ENCODE results near the gene SLC25A2. TPM values are rescaled to one million over a fixed set of nuclear protein-coding genes. Genes with fewer than 3 reads are reported as not detected.
"Not testable (repeated sequence)": the region's sequence is repeated elsewhere in the genome, so short reads cannot be mapped to it uniquely, and the experiment has no call there.

Gene SLC25A2
- total RNA-seq, 1 experiment from 2014 or later = 0.33 TPM

GRCh38 chr5:141342773-141343172 is 38.9 kb upstream of the SLC25A2 start:
- BruUV-seq (replicated peaks) = no TSS peak
- H3K4me3 ChIP-seq = no peak overlapping the region
- H3K4me1 ChIP-seq (replicated peaks; ENCODE audit: insufficient read depth) = no peaks in the 10 kb centered on the region
- TF ChIP-seq, protein P1, sequence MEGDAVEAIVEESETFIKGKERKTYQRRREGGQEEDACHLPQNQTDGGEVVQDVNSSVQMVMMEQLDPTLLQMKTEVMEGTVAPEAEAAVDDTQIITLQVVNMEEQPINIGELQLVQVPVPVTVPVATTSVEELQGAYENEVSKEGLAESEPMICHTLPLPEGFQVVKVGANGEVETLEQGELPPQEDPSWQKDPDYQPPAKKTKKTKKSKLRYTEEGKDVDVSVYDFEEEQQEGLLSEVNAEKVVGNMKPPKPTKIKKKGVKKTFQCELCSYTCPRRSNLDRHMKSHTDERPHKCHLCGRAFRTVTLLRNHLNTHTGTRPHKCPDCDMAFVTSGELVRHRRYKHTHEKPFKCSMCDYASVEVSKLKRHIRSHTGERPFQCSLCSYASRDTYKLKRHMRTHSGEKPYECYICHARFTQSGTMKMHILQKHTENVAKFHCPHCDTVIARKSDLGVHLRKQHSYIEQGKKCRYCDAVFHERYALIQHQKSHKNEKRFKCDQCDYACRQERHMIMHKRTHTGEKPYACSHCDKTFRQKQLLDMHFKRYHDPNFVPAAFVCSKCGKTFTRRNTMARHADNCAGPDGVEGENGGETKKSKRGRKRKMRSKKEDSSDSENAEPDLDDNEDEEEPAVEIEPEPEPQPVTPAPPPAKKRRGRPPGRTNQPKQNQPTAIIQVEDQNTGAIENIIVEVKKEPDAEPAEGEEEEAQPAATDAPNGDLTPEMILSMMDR (conservative IDR thresholded peaks at IDR 0.05) = no peak
- TF ChIP-seq EZH2 (IDR thresholded peaks at IDR 0.05; ENCODE audit: low read depth) = no peak
- POLR2A ChIA-PET (ENCODE audit: unreplicated experiment) = no interaction called here
- no peak overlapping the region for H3K4me2 ChIP-seq
- intact Hi-C loops (cut with micrococcal nuclease; ENCODE audit: unreplicated experiment) = no loop called here
- DNase-seq = no peak
- H3K27me3 ChIP-seq (ENCODE audit: insufficient read depth, low read depth) = no peaks in the 10 kb centered on the region
- H3F3A ChIP-seq (ENCODE audit: insufficient read depth, low read depth) = no peaks in the 10 kb centered on the region
- H3K27ac ChIP-seq = no peak overlapping the region
- H3K36me3 ChIP-seq (ENCODE audit: low read depth) = no peaks in the 10 kb centered on the region
- H2AFZ ChIP-seq = no peak overlapping the region
- no peaks in the 10 kb centered on the region for H3K9me2 ChIP-seq (ENCODE audit: insufficient read depth)
- no peaks in the 10 kb centered on the region for H3K79me2 ChIP-seq (ENCODE audit: low read depth)
- no peaks in the 10 kb centered on the region for H4K20me1 ChIP-seq (ENCODE audit: insufficient read depth)
- H3K9me3 ChIP-seq (ENCODE audit: insufficient read depth, low read depth) = peaks cover 4% of the 10 kb centered on the region; the same call in 1 of the 2 replicates
- CTCF ChIA-PET = no interaction called here

DNA sequence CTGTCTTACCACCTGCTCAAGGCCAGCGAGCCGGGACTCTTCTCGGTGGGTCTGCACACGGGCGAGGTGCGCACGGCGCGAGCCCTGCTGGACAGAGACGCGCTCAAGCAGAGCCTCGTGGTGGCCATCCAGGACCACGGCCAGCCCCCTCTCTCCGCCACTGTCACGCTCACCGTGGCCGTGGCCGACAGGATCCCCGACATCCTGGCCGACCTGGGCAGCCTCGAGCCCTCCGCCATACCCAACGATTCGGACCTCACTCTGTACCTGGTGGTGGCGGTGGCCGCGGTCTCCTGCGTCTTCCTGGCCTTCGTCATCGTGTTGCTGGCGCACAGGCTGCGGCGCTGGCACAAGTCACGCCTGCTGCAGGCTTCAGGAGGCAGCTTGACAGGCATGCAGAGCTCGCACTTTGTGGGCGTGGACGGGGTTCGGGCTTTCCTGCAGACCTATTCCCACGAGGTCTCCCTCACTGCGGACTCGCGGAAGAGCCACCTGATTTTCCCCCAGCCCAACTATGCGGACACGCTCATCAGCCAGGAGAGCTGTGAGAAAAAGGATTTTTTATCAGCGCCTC is 37.0 kb upstream of the SLC25A2 start:
- H4K20me1 ChIP-seq (ENCODE audit: insufficient read depth); H3K27me3 ChIP-seq (ENCODE audit: insufficient read depth, low read depth); DNase-seq; H3K79me2 ChIP-seq (ENCODE audit: low read depth); POLR2A ChIA-PET (ENCODE audit: unreplicated experiment); H3K27ac ChIP-seq; BruUV-seq (replicated peaks); H3K9me2 ChIP-seq (ENCODE audit: insufficient read depth); H2AFZ ChIP-seq; H3K4me1 ChIP-seq (replicated peaks; ENCODE audit: insufficient read depth); H3F3A ChIP-seq (ENCODE audit: insufficient read depth, low read depth); H3K4me2 ChIP-seq; intact Hi-C loops (cut with micrococcal nuclease; ENCODE audit: unreplicated experiment); H3K9me3 ChIP-seq (ENCODE audit: insufficient read depth, low read depth); H3K4me3 ChIP-seq; H3K36me3 ChIP-seq (ENCODE audit: low read depth): not testable (repeated sequence)
- CTCF ChIA-PET = interaction anchor here (0.6 kb wide), 1 partner anchor 10 kb away, joined by 4 read pairs; the partner anchor contains the start of gene PCDHGA1

GRCh38 chr5:141338538-141339306 is 34.9 kb upstream of the SLC25A2 start, which contains the start of gene PCDHGA2:
Gene PCDHGA2 (plus strand): TSS chr5:141338760.
- CTCF ChIA-PET = interaction anchor here (0.6 kb wide), 1 partner anchor 183 kb away, joined by 3 read pairs; no protein-coding TSS in a partner anchor
- no peaks in the 10 kb centered on the region for H3K9me2 ChIP-seq (ENCODE audit: insufficient read depth)
- no TSS peak for BruUV-seq (replicated peaks)
- no peak for TF ChIP-seq EZH2 (IDR thresholded peaks at IDR 0.05; ENCODE audit: low read depth)
- TF ChIP-seq, protein P1 (conservative IDR thresholded peaks at IDR 0.05) = peak; percentile 58
- peaks cover 4% of the 10 kb centered on the region; the same call in 1 of the 2 replicates for H3K9me3 ChIP-seq (ENCODE audit: insufficient read depth, low read depth)
- intact Hi-C loops (cut with micrococcal nuclease; ENCODE audit: unreplicated experiment) = no loop called here
- H2AFZ ChIP-seq = no peak within 1 kb of the TSS; the same call in 1 of the 2 replicates
- H3K36me3 ChIP-seq (ENCODE audit: low read depth) = no peaks in the 10 kb centered on the region
- H3K27ac ChIP-seq = no peak within 1 kb of the TSS
- H3K4me3 ChIP-seq = no peak within 1 kb of the TSS
- H3K27me3 ChIP-seq (ENCODE audit: insufficient read depth, low read depth) = no peaks in the 10 kb centered on the region
- H3K4me1 ChIP-seq (replicated peaks; ENCODE audit: insufficient read depth) = 0 out of 2 replicates have a peak, but pooled peaks cover 5% of the 10 kb centered on the region
- no peaks in the 10 kb centered on the region for H3F3A ChIP-seq (ENCODE audit: insufficient read depth, low read depth)
- no peaks in the 10 kb centered on the region for H3K79me2 ChIP-seq (ENCODE audit: low read depth)
- H4K20me1 ChIP-seq (ENCODE audit: insufficient read depth) = no peaks in the 10 kb centered on the region
- peak in 1 of 2 experiments; percentile 19 for DNase-seq
- POLR2A ChIA-PET (ENCODE audit: unreplicated experiment) = interaction anchor here (0.7 kb wide), 1 partner anchor 74 kb away, joined by 3 read pairs; the partner anchor contains the start of gene PCDHGA10
- no peak within 1 kb of the TSS for H3K4me2 ChIP-seq

DNA sequence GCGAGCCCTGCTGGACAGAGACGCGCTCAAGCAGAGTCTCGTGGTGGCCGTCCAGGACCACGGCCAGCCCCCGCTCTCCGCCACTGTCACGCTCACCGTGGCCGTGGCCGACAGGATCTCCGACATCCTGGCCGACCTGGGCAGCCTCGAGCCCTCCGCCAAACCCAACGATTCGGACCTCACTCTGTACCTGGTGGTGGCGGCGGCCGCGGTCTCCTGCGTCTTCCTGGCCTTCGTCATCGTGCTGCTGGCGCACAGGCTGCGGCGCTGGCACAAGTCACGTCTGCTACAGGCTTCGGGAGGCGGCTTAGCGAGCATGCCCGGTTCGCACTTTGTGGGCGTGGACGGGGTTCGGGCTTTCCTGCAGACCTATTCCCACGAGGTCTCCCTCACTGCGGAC is 28.7 kb upstream of the SLC25A2 start:
- H2AFZ ChIP-seq; H3K27me3 ChIP-seq (ENCODE audit: insufficient read depth, low read depth); H3K4me3 ChIP-seq; H3K4me1 ChIP-seq (replicated peaks; ENCODE audit: insufficient read depth); H4K20me1 ChIP-seq (ENCODE audit: insufficient read depth); H3K9me2 ChIP-seq (ENCODE audit: insufficient read depth); H3K4me2 ChIP-seq; DNase-seq; POLR2A ChIA-PET (ENCODE audit: unreplicated experiment); H3K27ac ChIP-seq; intact Hi-C loops (cut with micrococcal nuclease; ENCODE audit: unreplicated experiment); H3K9me3 ChIP-seq (ENCODE audit: insufficient read depth, low read depth); BruUV-seq (replicated peaks); H3K36me3 ChIP-seq (ENCODE audit: low read depth); CTCF ChIA-PET; H3K79me2 ChIP-seq (ENCODE audit: low read depth); H3F3A ChIP-seq (ENCODE audit: insufficient read depth, low read depth): not testable (repeated sequence)

Data from PC-9 (cell line).